ENCODE data around the gene UST.

DNA sequence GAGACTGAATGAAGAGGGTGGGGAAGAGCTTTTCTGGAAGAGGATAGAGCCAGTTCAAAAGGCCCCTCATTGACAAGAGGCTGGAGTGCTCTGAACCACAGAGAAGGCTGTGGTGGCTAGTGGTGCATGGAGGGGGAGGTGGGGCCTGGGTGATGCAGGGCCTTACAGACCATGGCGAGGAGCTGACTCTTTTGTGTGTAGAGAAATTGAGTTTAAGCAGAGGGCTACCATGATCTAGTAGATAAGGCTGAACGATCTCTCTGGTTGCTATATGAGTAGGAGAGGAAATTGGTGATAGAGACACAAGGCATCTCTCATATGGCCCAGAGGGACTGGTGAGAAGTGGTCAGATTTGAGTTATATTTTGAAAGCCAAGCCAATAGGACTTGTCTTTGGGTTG lies 137.6 kb downstream of the UST start:
- TF ChIP-seq, protein P1, sequence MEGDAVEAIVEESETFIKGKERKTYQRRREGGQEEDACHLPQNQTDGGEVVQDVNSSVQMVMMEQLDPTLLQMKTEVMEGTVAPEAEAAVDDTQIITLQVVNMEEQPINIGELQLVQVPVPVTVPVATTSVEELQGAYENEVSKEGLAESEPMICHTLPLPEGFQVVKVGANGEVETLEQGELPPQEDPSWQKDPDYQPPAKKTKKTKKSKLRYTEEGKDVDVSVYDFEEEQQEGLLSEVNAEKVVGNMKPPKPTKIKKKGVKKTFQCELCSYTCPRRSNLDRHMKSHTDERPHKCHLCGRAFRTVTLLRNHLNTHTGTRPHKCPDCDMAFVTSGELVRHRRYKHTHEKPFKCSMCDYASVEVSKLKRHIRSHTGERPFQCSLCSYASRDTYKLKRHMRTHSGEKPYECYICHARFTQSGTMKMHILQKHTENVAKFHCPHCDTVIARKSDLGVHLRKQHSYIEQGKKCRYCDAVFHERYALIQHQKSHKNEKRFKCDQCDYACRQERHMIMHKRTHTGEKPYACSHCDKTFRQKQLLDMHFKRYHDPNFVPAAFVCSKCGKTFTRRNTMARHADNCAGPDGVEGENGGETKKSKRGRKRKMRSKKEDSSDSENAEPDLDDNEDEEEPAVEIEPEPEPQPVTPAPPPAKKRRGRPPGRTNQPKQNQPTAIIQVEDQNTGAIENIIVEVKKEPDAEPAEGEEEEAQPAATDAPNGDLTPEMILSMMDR (IDR thresholded peaks at IDR 0.05), result no peak
- TF ChIP-seq POLR2A (IDR thresholded peaks at IDR 0.05), result no peak
